SK-N-DZ (cell line): ENCODE results near the gene COL23A1.
"Not testable (repeated sequence)": the region's sequence is repeated elsewhere in the genome, so short reads cannot be mapped to it uniquely, and the experiment has no call there.

Source experiments
- DNase-seq: peaks from one replicate; pipeline ENCODE4 v3.0.0-alpha.2; 2015; ENCODE audit warnings: low spot score

COL23A1 gene

GRCh38 chr5:178509491-178510057 is 80.6 kb downstream of the COL23A1 start:
- DNase-seq = no peak

DNA sequence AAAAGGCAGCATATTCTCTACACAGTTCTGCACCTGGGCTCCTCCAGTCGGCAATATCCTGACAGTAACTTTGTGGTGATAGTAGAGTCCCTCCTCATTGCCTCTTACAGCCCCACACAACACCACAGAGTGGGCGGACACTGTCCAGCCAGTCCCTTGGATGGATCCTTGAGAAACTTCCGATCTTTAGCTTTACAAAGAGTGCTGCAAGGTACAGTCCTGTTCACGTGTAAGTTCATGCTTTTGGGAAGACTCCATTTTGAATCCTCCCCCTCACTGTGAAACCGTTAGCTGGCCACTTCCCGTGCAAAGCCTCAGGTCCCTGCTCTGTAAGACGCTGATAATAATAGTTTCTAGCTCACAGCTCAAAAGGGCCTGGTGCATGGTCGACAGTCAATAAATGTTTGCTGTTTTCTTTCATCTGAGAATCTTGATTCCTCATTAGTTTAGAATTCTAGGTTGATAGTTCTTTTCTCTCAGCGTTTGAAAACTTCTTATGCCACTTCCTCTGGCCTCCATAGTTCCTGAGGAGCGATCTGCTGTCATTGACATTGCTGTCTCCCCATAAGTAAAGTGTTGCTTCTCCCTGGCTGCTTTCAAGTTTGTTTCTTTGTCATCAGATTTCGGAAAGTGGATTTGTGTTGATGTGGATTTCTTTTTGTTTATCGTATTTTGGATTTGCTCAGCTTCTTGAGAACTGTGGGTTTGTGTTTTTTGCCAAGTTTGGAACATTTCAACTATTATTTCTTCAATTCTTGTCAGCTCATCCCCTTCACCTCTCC is 82.9 kb downstream of the COL23A1 start:
- no peak for DNase-seq

- no peak for DNase-seq
Measured at GRCh38 chr5:178505639-178506407, 84.4 kb downstream of the COL23A1 start.

DNA sequence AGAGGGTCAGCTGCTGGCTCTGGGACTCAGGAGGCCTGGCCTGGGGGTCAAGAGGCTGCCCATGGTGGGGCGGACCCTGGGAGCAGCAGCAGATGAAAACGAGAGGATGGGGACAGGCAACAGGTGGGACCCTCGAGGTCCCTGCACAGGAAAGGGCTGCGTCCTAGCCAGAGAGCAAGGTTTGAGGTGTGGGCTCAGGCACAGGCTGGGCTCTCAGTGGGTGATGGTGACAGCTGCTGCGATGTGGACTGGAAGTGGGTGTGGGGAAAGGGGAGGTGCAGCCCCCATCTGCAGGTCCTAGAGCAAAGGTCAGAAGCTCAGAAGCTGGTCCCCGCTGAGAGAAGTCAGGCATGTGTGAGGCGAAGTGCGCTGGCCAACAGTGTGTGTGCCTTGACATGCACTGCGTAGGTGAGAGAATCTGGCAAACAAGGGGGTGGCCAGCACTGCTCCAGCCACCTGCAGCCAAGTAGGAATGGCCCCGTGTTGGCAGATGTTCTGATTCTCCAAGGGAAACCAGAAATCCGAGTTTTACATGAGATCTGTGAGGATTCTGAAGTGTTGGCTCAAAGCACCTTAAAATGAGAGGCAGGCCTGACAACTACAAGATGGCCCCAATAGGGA is 85.7 kb downstream of the COL23A1 start:
- DNase-seq = no peak

DNA sequence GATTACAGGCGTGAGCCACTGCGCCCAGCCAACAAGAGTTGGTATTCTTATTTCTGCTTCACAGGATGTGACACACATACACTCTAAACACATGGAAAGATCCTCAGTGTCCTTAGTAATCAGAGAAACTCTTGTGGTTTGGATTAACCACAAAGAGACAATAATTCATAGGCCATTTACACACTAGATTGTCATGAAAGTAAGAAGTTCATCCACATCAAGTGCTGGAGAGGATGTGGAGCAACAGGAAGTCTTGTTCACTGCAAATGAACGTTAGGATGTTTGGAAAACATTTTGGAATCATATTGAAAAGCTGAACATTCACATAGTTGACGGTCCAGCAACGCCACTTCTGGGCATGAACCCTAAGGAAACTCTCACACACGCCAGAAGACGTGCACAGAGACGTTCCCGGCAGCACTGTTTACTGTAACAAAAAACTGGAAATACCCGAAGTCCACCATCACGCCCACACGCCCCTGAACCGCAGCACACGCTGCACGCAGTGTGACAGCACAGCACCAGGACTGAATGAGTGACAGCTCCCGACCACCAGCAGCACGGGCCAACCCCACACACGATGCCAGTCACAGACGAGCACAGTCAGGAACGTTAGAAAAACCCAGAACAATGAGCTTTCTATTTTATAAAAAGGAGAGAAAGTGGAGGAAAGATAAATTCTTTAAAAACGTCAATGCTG is 87.6 kb downstream of the COL23A1 start:
- DNase-seq = no peak

DNA sequence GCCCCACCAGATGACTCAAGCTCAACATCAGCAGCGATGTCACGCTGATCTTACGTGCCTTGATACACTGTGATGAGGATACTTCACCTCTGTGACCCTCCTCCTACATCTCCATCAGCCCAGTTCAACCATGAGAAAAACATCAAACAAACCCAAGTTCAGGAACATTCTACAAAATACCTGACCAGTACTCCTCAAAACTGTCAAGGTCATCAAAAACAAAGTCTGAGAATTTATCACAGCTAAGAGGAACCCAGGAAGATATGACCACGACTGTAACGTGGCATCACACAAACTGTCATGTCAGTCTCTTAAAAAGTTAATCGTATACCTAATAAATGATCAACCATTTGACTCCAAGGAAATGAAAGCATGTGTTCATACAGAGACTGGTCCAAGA is 90.8 kb downstream of the COL23A1 start:
- no peak for DNase-seq

DNA sequence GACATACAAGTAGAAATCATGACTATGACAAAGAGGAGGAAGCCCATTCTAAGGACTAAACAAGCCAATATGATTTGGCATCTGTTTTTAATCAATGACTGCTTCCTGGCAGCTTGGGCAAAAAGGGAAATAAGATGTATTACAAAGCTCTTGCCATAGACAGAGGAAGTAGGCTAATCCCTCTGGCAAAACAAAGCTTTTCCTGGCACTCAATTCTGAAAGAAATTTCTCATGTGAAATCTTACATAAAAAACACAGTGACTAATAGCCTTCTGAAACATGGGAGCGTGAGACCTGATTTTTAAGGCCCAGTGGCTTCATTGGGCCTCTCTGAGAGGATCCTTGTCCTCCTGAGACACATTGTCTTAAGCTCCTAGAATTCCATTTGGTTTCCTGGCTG is 93.6 kb downstream of the COL23A1 start:
- no peak for DNase-seq

GRCh38 chr5:178496214-178496613 is 94.0 kb downstream of the COL23A1 start:
- no peak for DNase-seq

- no peak for DNase-seq
Measured at GRCh38 chr5:178495706-178496105, 94.5 kb downstream of the COL23A1 start.

DNA sequence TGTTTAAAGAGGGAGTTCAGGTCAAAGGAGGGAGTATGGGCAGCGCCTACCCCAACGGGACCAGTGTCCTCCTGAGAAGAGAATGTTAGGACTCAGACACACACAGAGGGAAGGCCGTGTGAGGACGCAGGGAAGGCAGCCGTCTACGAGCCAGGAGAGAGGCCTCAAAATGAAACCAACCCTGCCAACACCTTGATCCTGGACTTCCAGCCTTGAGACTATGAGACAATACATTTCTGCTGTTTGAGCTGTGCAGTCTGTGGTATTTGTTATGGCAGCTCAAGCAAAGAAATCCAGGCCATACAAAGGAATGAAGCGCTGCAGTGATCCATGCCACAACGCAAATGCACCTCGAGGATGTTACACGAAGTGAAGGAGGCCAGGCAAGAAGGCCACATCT is 97.9 kb downstream of the COL23A1 start:
- no peak for DNase-seq

GRCh38 chr5:178490935-178491652 is 99.1 kb downstream of the COL23A1 start:
- DNase-seq = no peak

DNA sequence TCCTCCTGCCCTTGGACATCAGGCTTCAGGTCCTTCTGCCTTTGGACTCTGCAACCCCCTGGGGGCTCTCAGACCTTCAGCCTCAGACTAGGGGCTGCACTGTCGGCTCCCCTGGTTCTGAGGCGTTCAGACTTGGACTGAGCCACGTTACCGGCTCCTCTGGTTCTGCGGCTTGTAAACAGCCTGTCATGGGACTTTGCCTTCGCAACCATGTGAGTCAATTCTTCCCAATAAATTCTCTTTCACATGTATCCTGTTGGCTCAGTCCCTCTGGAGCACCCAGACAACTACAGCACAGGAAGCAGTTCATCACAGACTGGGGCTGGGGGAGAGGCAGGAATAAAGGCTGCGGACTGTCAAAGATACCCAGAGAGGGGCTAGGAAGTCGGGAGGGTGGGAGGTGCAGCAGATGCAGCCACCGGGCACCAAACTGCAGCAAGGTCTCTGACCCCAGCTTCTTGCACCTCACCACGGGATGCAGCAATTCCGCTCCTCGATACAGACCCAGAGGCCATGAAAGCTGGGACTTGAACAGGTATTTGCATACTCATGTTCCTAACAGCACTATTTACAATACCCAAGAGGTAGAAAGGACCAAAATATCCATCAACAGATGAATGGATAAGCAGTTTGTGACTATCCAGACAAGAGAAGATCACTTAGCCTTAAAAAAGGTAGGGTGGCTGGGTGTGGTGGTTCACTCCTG is 100.8 kb downstream of the COL23A1 start:
- DNase-seq = no peak

DNA sequence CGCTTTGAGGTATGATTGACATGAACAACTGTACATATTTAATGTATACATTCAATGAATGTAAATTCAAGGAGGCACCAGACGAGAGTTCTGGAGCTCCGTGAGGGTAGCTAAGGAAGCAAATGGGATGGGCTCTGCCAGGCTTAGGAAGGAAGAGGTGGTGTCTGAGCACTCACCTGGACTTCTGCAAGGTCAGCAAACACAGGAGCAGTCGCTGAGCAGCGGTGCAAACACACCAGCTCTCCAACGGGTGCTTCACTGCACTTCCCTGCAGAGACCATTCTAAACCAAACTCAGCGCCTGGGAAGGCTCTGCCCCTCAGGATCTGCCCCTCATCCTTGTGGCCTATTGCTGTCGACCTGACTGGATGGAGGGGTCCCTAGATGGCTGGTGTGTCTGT is 101.5 kb downstream of the COL23A1 start:
- no peak for DNase-seq

DNA sequence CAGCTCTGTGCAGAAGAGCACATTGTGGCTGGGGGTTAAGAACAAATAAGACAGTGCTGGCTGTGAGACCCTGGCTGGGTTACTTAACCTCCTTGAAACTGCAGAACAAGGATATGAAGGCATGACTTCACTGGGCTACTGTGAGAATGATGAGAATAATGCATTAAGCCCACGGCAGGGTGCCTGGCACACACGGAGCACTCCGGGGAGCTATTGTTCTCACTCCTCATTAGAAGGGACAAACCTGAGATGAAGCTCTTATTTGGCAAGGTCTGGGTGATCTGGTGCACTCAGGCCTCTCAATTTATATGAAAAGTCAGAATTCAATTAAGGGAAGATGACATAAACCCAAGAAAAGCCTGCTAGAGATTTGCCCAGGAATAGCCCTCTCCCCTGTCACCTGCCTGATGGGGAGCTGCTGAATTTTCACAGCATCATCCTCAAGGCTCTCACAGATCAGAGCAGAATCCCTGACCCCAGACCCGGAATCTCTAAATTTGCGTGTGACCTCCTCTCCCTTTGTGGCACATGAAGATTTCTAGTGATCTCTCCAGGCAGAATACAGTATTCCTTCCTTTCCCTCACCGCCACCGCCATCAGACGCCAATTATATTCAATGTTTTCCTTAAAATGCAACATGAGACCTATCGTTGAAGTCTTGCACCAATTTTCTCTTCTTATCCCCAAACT is 102.1 kb downstream of the COL23A1 start:
- DNase-seq = no peak

GRCh38 chr5:178486878-178487512 is 103.2 kb downstream of the COL23A1 start:
- DNase-seq = not testable (repeated sequence)

- DNase-seq = no peak
Measured at GRCh38 chr5:178486239-178486641, 104.0 kb downstream of the COL23A1 start.

DNA sequence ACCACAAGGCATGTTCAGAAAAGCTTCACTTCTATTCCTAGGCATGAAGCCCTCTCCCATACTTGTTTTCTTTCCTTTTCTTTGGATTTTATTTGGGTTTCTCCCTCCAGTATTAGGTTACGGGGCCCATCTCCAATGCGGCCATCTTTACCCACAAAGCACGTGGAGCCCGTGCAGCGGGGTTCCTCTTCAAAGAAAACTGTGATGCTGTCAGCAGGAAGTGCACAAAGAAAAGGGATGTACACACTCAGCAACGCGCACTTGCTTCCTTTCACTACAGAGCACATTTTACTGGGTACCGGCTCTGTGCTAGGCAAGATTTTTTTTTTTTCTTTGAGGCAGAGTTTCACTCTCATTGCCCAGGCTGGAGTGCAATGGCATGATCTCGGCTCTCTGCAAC is 106.6 kb downstream of the COL23A1 start:
- no peak for DNase-seq

DNA sequence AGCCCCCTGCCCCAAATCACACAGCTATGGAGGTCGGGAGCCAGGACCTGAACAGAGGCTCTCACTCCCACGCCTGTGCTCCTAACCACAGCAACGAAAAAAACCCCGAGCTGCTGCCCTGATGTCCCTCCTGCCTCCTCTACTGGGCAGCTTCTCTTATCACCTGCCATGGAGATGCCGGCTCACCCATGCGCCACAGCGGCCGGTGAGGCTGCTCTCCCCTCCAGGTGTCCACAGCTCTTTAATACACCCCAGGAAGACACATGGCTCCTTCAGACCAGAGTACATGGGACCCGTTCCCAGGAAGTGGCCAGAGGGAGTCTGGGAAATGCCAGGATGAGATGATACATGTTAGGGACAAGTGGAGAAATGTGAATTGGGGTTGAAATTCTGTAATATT is 110.9 kb downstream of the COL23A1 start:
- no peak for DNase-seq

DNA sequence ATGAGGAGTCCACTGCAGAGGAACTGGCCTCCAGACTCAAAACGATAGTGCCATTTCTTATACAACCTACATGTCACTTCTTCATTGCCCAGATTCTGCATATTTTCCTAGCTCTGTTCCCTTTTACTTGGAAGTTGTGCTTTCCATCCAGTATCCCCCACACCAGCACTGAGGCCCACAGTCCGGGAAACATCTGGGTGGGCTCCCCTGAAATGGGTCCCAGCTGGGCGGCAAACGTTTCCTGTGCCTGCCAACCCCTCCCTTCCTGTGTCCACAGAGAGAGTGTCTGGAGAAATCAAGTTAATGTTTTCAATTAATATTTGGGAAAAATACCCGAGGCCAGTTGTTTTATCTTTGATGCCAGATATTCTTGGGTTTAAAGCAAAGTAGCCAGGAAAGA is 111.8 kb downstream of the COL23A1 start:
- no peak for DNase-seq
